Natural killer cell (primary cell): ENCODE results near the gene KAZN. TPM values are rescaled to one million over a fixed set of nuclear protein-coding genes. Genes with fewer than 3 reads are reported as not detected.

ENCODE experiments used
- ATAC-seq, 3 donors: fragments of 150-1000 bp in 2 of 3; fragments of 200-7000 bp in 1 of 3; cut with Tn5 transposase; 1 replicate in 1 of 3; 2 replicates in 2 of 3; pipeline ENCODE4 v1.10.0; 2021; ENCODE audit warnings: mild to moderate bottlenecking in 2 of 3, moderate library complexity in 2 of 3
- DNase-seq, 2 donors: peaks; one replicate each; pipeline versions ENCODE4 v3.0.0 to v3.0.0-alpha.2; 2013 to 2021; ENCODE audit warnings: mixed read lengths in 1 of 2
- H3K27ac ChIP-seq: one replicate; pipeline ENCODE4 v1.5.1; 2013; ENCODE audit warnings: mild to moderate bottlenecking, low read length
- H3K27me3 ChIP-seq: one replicate; pipeline ENCODE4 v1.6.1; 2013; ENCODE audit warnings: low read length; ENCODE audit not compliant: control insufficient read depth, insufficient read depth
- H3K36me3 ChIP-seq: one replicate; pipeline ENCODE4 v1.6.1; 2013; ENCODE audit warnings: low read length; ENCODE audit not compliant: control insufficient read depth, insufficient read depth
- H3K4me1 ChIP-seq: one replicate; pipeline ENCODE4 v1.6.1; 2013; ENCODE audit warnings: low read length; ENCODE audit not compliant: control insufficient read depth, insufficient read depth
- H3K4me3 ChIP-seq: one replicate; pipeline ENCODE4 v1.5.1; 2013; ENCODE audit warnings: low read length
- H3K9me3 ChIP-seq: one replicate; pipeline ENCODE4 v1.6.1; 2013; ENCODE audit warnings: low read length; ENCODE audit not compliant: control insufficient read depth, insufficient read depth
- H3K27ac Mint-ChIP-seq, 2 donors: one replicate each; pipeline ENCODE4 v1.8.0; 2022; ENCODE audit warnings: mild to moderate bottlenecking in 2 of 2, mixed read lengths in 2 of 2, moderate library complexity in 1 of 2
- H3K27me3 Mint-ChIP-seq, 2 donors: one replicate each; pipeline ENCODE4 v1.8.0; 2022; ENCODE audit warnings: low read depth in 2 of 2, mixed read lengths in 2 of 2
- H3K36me3 Mint-ChIP-seq: one replicate; pipeline ENCODE4 v1.8.0; 2022; ENCODE audit warnings: mixed read lengths
- H3K4me1 Mint-ChIP-seq, 2 donors: one replicate each; pipeline ENCODE4 v1.8.0; 2022; ENCODE audit warnings: mixed read lengths in 2 of 2
- H3K4me3 Mint-ChIP-seq: one replicate; pipeline ENCODE4 v1.8.0; 2022; ENCODE audit warnings: mild to moderate bottlenecking, moderate library complexity, mixed read lengths
- H3K9me3 Mint-ChIP-seq, 2 donors: one replicate each; pipeline ENCODE4 v1.8.0; 2022; ENCODE audit warnings: mixed read lengths in 2 of 2
- CTCF ChIP-seq: fragments of 200-600 bp; IDR thresholded peaks from one replicate; pipeline ENCODE4 v1.8.0; 2022; ENCODE audit warnings: antibody characterized with exemption
- WGBS: methylation state at CpG from one replicate; pipeline ENCODE4 v1.1.7; 2013; ENCODE audit warnings: missing lambda C conversion rate; ENCODE audit not compliant: insufficient coverage; 5-methylcytosine and 5-hydroxymethylcytosine counted together
- intact Hi-C: fragments of 100-400 bp; cut with micrococcal nuclease; formaldehyde crosslinking; loops from one replicate; pipeline ENCODE4 v1.14.2; 2022
- total RNA-seq, 4 donors: library from RNA; stranded (reverse); fragments of 120-200 nt in 1 of 4; gene quantifications; one replicate each; pipeline versions ENCODE4 v1.2.3 to v1.2.4, GENCODE V29; 2013 to 2022

The KAZN gene
- total RNA-seq, 3 donors from 2014 or later (not counting 1 experiment from before 2014, with no cell fraction given), result 1.2 to 2.0 (median 1.7) TPM

- no peaks in the 10 kb centered on the region for H3K9me3 ChIP-seq
- 79% methylated on average over 13 of the region's 15 CpGs for WGBS
These were observed 378.9 kb downstream of the KAZN start for GRCh38 chr1:14977338-14977931.

GRCh38 chr1:14980621-14981218, 382.2 kb downstream of the KAZN start:
- H3K27me3 ChIP-seq, result no peaks in the 10 kb centered on the region
- intact Hi-C loops, result no loop called here
- DNase-seq (no peak), ATAC-seq (no peak)
- no peak overlapping the region for H3K27ac ChIP-seq
- TF ChIP-seq CTCF, result no peak
- 49% methylated on average over 17 of the region's 17 CpGs for WGBS
- Mint-ChIP-seq H3K4me1 (no peaks in the 10 kb centered on the region), H3K9me3 (no peaks in the 10 kb centered on the region), H3K4me3 (no peak overlapping the region), H3K27ac (no peak overlapping the region), H3K27me3 (peaks cover 0 to 3% of the 10 kb centered on the region in 2 donors), H3K36me3 (no peaks in the 10 kb centered on the region)
- no peaks in the 10 kb centered on the region for H3K4me1 ChIP-seq
- H3K4me3 ChIP-seq, result no peak overlapping the region
- H3K9me3 ChIP-seq, result no peaks in the 10 kb centered on the region
- no peaks in the 10 kb centered on the region for H3K36me3 ChIP-seq

More at GRCh38 chr1:14977338-14977931, 378.9 kb downstream of the KAZN start:
- Mint-ChIP-seq H3K27ac (no peak overlapping the region), H3K36me3 (no peaks in the 10 kb centered on the region), H3K4me1 (no peaks in the 10 kb centered on the region), H3K4me3 (no peak overlapping the region), H3K9me3 (no peaks in the 10 kb centered on the region), H3K27me3 (no peaks in the 10 kb centered on the region)
- H3K27me3 ChIP-seq, result no peaks in the 10 kb centered on the region
- no peaks in the 10 kb centered on the region for H3K36me3 ChIP-seq
- H3K4me3 ChIP-seq, result no peak overlapping the region
- no peaks in the 10 kb centered on the region for H3K4me1 ChIP-seq
- TF ChIP-seq CTCF, result no peak
- no peak for DNase-seq
- no peak overlapping the region for H3K27ac ChIP-seq
- intact Hi-C loops, result no loop called here
- no peak for ATAC-seq

- no peak for TF ChIP-seq CTCF
- Histone ChIP-seq H3K4me3 (no peak overlapping the region), H3K36me3 (no peaks in the 10 kb centered on the region), H3K9me3 (no peaks in the 10 kb centered on the region), H3K4me1 (no peaks in the 10 kb centered on the region), H3K27ac (no peak overlapping the region), H3K27me3 (no peaks in the 10 kb centered on the region)
- H3K4me3 Mint-ChIP-seq, result no peak overlapping the region
- H3K27me3 Mint-ChIP-seq, result peaks cover 0 to 3% of the 10 kb centered on the region in 2 donors
- 89% methylated on average over 14 of the region's 14 CpGs for whole genome bisulfite sequencing
- no peaks in the 10 kb centered on the region for H3K36me3 Mint-ChIP-seq
- H3K4me1 Mint-ChIP-seq, result no peaks in the 10 kb centered on the region
- H3K9me3 Mint-ChIP-seq, result no peaks in the 10 kb centered on the region
- H3K27ac Mint-ChIP-seq, result no peak overlapping the region
- intact Hi-C loops, result no loop called here
- DNase-seq, result no peak
- no peak for ATAC-seq
These were observed 383.5 kb downstream of the KAZN start for GRCh38 chr1:14982029-14982428.

GRCh38 chr1:14983277-14983676, 384.8 kb downstream of the KAZN start:
- TF ChIP-seq CTCF, result no peak
- Mint-ChIP-seq H3K4me1 (no peaks in the 10 kb centered on the region), H3K4me3 (no peak overlapping the region), H3K27ac (no peak overlapping the region), H3K9me3 (no peaks in the 10 kb centered on the region), H3K36me3 (no peaks in the 10 kb centered on the region), H3K27me3 (peaks cover 0 to 3% of the 10 kb centered on the region in 2 donors)
- H3K27me3 ChIP-seq, result no peaks in the 10 kb centered on the region
- no peaks in the 10 kb centered on the region for H3K9me3 ChIP-seq
- no peak overlapping the region for H3K4me3 ChIP-seq
- DNase-seq (no peak), ATAC-seq (no peak)
- no peaks in the 10 kb centered on the region for H3K36me3 ChIP-seq
- no peak overlapping the region for H3K27ac ChIP-seq
- intact Hi-C loops, result no loop called here
- H3K4me1 ChIP-seq, result no peaks in the 10 kb centered on the region
- 93% methylated on average over 13 of the region's 13 CpGs for WGBS
